HG02938 (cell line): Measurements from ENCODE around the gene SMURF2.
"Not testable (repeated sequence)": the region's sequence is repeated elsewhere in the genome, so short reads cannot be mapped to it uniquely, and the experiment has no call there.

ENCODE experiments used
- ATAC-seq: cut with Tn5 transposase; IDR thresholded peaks from one replicate; pipeline ENCODE4 v1.9.1; 2021; ENCODE audit warnings: mild to moderate bottlenecking, moderate library complexity; ENCODE audit not compliant: unreplicated experiment

Gene SMURF2

DNA sequence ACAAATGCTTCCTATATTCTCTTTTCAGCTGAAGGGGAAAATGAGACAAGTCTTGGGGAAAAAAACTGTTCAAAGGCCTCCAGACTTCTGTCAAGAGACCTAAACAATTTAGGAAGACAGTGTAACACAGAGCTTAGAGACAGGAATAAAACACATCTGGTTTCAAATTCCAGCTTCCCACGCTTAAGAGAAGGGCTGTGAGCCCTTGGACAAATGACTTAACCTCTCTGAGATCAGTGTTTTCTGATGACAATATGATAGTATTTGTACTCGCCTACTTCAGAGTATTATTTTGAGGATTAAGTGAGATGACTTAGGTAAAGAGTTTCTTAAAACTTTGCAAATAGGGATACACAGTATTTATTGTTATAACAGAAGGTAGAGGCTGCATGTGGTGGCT lies 29.5 kb downstream of the SMURF2 start:
- no peak for ATAC-seq

DNA sequence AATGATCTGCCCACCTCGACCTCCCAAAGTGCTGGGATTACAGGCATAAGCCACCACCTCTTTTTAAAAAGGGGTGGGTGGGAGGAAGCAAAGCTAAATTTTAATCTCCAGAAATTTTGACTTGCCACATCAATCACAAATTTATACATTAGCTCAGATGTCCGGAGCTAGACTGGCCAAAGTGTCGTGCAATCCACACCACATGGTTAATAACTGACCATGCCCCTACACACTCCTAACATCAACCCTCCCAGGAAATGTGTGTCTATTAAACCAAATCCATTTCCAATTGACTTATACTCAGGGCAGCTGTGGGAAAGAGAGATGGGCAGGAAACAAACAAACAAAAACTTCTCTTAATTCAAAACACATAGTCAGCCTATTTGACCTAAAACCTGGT lies 29.9 kb downstream of the SMURF2 start:
- no peak for ATAC-seq

DNA sequence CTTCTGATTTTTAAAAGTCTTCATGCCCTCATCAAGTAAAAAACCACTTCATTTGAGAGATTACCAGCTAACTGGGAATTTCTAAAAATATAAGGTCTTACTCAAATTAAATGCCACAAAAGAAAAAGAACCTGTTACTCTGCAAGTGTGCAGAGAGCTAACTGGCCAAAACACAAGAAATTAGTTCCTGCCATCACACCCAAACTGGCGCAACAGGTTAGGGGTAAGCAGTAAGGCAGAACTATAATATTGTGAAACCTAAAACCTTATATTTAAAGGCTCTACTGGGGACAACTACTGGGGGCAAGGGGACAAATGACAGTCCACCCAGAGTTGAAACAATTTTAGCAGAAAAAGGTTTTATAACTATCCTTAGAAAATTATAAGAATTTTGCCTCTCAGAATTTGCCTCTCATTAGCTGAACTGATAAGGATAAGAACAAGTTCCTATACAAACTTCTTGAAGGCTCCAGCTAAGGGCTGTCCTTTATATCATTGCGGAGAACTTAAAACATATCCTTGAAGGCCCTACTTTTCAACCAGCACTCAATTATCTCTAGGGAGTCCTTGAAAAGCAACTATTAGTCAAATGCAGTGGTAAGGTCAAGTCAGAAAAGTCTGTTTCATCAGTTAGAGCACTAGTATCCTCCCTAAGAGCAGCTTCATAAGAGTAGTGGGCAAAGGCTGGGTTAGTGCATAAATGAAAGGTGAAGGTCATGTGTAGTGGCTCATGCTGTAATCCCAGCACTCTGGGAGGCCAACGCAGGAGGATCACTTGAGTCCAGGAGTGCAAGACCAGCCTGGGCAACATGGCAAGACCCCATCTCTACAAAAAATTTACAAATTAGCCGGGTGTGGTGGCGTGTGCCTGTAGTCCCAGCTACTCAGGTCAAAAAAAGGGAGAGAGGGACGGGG lies 31.5 kb downstream of the SMURF2 start:
- ATAC-seq = no peak

DNA sequence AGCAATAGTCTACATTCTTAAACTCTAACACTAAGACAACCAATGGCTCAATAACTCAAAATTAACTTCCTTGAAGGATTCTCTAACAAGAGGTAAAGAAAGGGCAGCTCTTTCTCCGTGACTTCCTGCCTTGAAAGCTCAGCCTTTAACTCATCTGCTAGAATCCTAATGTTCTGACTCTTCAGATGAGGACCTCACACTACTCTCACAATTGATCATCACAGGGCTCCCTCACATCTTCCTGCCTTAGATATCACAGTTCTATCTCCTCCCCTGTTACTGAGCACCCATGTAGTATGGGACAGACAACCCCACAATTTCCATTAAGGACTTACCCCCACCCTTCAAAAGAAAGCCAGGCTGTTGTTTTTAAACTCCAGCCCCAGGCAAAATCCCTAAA lies 33.5 kb downstream of the SMURF2 start:
- no peak for ATAC-seq

DNA sequence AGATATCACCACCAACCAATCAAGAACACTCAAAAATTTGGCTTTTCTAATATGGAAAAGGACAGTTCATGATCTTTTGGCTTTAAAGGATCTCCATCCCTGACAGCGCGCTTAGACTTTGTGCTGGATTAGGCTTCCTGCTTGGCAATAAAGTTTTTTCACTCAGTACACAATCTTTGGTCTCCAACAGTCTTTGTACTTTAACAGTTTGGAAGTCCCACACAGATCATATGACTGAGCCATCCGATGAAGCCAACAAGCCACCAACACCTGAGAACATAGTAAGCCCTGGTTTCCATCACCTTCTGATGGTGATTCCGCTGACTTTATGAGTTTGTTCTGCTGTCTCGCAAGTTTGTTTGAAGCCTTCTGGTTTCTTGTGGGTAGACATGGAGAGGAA lies 34.3 kb downstream of the SMURF2 start:
- ATAC-seq = no peak

DNA sequence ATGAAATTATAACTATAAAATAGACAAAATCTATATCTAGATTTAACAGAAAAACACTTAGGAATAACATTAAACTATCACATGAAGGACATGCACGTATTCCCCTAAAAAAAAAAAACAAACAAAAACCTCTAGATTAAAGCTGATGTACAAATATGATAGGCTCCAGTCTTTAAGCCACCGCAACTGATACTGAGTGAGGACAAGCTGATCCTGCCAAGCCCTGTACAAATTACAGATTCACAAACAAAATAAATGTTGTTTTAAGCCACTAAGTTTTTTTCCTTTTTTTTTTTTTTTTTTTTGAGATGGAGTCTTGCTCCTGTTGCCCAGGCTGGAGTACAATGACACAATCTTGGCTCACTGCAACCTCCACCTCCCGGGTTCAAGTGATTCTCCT lies 35.3 kb downstream of the SMURF2 start:
- no peak for ATAC-seq

DNA sequence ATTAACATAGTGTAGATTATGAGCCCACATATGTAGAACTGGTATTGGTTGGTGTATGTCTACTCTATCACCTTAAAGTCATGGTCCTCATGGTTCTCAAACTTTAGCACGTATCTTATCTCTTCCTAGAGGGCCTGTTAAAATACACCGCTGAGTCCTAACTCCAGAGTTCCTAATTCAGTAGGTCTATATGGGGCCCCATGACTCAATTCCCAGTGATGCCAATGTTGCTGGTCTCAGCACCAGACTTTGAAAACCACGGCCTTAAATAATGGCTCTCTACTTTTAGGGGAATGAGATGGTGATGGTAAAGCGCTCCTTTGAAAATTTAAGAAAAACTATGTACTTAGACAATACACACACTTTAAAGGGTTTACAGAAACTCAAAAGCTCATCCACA lies 36.6 kb downstream of the SMURF2 start:
- ATAC-seq = no peak

DNA sequence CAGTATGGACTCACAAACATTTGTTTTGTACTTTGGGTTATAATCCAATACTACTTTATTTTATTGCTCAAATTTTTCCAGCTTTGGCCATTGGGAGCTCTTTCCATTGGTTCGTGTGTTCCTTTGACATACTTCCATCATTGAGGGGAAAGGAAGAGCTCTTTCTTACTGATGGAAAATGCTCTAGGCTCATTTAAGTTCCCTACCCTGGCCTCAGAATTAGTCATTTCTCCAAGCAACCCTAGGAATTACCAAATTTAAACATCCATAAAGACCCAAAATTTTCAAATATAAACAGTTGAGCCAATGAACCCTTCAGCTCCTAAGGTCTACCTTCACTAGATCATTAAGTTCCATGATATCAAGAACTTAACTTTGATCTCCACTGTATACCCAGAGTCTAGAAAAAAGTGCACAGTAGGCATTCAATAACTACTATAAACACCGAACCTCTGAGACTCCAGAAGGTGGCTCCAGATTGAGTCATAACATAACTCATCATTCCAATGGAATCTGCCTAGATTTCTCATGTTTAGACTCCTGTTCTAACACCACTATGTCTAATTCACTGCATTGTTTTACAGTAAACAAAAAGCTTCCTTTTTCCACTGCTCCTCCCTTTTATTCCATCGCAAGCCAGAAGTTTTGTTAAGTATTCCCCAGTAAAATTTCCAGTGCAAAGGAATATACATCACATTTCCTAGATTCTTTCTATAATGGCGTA lies 39.0 kb downstream of the SMURF2 start:
- ATAC-seq = no peak

DNA sequence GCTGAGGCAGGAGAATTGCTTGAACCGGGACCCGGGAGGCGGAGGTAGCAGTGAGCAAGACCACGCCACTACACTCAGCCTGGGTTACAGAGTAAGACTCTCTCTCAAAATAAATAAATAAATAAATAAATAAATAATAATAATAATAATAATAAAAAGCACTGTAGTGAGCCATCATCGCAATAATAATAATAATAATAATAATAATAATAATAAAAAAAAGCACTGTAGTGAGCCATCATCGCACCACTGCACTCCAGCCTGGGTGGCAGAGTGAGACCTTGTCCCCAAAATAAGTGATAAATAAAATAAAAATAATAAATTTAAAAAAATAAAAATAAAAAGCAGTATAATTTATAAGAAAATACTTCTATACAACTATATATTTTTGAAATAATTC lies 40.3 kb downstream of the SMURF2 start:
- no peak for ATAC-seq

DNA sequence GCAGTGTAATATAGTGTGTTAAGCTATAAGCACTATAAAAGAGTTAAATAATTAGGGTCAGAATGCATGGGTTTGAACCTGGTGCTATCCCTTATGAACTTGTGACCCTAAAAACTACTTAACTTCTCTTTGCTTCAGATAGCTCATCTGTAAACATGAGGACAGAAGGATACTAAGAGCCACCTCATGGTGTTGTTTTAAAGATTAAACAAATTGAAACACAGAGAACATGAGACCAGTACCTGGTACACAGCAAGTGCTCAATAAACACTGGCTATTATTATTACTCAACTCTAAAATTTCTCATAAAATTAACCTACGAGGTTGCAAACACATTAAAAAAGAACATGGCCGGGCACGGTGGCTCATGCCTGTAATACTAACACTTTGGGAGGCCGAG lies 43.3 kb downstream of the SMURF2 start:
- no peak for ATAC-seq

DNA sequence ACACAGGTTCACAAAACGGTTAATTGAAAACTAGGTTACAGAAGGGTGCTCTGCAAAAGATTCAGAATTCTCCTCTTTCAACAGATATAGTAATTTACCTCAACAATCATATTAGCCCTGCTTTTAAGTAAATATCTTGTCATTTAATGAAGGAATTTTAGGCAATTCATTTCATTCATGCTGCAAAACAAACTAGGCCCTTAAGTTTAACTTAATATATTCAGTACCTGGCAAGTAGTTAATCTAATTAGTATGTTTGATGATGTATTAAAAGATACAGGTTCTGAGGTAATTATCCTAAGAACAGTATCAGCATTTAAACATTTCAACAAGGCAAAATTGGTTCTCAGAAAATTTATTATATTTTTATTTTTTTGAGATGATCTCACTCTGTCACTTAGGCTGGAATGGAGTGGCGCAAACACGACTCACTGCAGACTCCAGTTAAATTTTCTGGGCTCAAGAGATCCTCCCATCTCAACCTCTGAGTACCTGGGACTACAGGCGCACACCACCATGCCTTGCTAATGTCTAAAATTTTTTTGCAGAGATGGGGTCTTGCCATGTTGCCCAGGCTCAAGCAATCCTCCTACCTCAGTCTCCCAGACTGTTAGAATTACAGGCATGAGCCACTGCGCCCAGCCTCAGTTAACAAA lies 44.9 kb downstream of the SMURF2 start:
- no peak for ATAC-seq

DNA sequence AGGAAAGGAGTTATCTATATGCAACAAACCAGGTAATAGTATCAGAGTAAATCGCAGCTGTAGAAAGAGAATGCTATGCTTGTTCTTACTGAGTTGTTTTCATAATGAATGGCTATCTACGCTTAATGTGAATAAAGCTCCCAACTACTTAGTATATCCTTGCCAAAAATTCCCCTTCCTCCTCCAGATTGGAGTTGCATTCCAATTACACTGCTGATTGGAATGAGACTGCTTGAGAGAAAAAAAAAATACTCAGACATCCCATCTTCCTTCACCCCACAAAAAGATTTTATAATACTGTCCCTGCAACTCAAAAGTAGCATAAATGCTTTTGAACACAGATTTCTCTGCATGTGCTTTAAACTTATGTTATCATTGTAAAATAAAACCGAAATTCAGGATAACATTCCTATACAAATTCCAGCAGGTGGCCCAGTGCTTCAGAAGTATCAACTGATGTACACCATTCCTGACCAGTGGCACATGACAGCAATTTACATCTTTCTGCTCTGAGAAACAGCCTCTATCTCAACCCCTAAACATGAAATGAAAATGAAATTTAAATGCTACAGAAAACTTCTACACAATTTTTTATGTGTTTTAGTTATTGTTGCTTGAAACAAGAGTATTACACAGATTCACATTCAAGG lies 47.0 kb downstream of the SMURF2 start:
- ATAC-seq = no peak

DNA sequence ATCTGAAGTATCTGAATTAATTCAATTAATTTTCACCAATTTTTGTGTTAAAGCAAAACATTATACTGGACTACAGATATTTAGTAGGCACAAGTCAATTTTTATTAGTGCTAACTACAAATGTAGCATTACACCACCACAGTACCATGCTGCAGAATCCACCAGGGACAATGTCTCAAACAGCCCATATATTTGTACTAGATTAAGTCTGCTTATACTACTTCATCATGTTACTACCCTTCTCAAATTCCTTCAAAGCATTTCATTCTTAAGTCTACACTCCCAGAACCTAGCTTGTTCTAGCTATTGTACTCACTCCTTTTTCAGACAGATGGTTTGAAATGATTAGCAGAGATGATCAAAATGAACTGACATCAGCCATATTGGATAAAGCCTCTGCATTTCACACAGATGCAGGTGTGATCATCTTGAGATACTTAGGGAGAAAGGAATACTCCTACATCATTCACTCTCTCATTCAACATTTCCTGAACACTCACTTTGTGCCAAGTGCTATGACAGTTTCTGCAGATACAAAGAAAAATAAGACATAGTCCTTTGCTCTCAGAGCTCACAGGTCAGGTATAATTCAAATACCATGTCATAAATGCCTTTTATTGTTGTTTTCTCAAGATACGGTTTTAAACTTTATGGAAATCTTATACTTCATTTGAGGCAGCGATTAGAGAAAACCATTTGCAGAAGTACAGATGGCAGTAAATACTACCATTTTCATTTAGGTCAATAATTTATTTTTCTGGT lies 47.7 kb downstream of the SMURF2 start:
- no peak for ATAC-seq

DNA sequence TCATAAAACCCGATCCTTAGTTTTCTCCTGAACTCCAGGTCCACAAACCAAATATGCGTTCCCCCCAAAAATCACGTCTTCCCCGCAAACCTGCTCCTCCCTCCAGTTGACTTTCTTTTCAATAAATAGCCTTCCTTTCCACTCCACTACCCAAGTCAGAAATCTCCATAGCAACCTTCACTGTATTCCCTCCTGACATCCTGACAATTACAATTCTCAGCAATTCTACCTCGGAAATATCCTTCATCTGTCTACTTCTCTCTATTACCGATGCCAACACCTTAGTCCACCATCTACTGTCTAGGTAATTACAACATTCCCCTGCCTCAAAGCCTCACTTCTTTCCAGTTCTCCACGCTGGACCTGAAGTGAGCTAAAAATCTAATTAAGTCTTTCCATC lies 50.7 kb downstream of the SMURF2 start:
- ATAC-seq = no peak

DNA sequence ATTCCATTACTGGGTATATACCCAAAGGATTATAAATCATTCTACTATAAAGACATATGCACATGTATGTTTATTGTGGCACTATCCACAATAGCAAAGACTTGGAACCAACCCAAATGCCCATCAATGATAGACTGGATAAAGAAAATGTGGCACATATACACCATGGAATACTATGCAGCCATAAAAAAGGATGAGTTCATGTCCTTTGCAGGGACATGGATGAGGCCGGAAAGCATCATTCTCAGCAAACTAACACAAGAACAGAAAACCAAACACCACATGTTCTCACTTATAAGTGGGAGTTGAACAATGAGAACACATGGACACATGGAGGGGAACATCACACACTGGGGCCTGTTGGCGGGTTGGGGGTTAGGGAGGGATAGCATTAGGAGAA lies 51.9 kb downstream of the SMURF2 start:
- ATAC-seq = not testable (repeated sequence)

DNA sequence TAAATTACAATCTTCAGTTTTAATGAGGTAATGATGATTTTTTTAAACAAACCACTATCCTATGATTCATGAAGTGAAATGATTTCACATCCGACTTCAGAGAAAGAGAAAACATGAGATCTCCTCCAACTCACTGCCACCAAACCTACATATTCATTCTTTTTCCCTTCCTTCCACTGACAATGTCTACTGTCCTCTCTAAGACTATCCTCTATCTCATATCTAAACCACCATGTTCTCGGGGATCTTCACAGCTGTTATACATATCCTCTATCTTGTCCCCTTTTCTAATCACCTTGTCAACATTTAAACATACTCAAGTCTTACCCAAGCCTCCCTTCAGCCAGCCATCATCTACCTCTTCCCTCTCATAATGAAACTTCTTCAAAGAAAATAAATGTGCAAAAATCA lies 53.5 kb downstream of the SMURF2 start:
- ATAC-seq = no peak

DNA sequence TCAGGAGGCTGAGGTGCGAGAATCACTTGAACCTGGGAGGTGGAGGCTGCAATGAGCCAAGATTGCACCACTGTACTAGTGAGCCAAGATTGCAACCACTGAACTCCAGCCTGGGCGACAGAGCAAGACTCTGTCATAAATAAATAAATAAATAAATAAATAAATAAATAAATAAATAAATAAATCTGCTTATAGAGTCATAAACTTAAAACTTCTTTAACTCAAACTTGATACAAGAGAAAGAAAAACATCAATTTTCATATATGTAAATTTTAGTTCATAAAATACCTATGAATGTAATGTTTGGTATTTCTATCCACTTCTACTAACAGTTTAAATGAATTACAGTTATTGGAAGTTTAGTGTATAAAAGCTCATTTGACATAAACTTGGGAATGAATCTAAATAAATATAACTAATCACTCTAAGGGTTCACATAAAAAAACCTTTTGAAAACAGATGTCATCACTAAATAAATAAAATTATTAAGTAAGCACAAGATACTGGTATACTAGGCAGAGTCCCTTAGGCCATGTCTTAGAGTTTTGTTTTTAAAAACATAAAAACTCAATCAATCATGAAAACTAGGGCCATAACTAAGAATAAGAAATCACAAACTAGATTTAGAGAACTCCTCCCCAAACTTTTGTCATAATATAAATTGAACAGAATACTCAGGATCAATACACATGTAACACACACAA lies 54.1 kb downstream of the SMURF2 start:
- no peak for ATAC-seq

DNA sequence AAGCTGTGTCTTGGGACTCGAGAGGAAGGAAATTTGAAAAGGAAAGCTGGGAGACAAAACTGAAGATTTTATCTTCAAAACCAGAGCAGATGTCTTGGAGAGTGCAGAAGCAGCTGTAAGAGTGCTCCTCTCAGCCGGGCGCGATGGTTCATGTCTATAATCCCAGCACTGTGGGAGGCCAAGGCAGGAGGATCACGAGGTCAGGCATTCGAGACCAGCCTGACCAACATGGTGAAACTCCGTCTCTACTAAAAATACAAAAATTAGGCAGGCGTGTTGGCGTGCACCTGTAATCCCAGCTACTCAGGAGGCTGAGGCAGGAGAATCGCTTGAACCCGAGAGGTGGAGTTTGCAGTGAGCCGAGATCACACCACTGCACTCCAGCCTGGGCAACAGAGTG lies 57.6 kb downstream of the SMURF2 start:
- ATAC-seq = not testable (repeated sequence)

DNA sequence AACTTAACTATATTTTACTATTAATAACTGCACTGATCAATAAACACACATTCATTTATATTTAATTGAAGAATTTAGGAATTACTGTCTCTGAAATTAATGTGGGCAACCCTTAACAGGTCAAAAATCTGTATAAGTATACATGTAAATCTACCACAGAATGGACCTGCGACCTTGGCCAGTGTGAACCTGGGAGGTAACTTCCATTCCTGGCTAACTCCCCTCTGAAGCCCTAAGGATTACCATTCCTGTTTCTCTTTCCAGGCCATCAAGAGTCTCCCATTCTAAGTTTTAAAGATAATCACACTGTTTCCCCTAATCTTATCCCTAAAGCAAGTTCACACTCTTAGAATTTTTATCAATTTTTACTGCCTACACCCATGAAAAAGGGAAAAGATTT lies 58.1 kb downstream of the SMURF2 start:
- ATAC-seq = no peak

DNA sequence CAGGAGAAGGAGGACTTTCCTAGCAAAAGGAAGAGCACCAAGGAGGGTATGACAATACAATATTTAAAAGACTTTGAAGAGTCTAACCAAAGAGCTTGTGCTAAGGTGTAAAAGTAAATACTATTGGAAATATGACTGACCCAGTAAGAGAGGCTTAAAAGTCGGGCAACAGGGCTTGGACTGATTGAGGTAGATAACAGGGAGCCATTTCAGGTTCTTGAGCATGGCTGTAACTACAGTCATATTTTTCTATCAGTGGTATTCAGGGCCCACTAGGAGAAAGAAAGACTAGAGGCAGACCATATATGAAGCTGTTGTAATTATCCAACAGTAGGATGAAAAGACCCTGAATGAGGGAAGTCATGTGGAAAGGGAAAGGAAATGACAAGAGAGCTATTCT lies 62.3 kb downstream of the SMURF2 start:
- no peak for ATAC-seq
